ENCODE results near the gene SCGB2B2. TPM values are rescaled to one million over a fixed set of nuclear protein-coding genes. Genes with fewer than 3 reads are reported as not detected.

Gene SCGB2B2
- total RNA-seq, 1 donor from 2014 or later, result 0.58 TPM

GRCh38 chr19:34644991-34645461, 31.9 kb downstream of the SCGB2B2 start:
- intact Hi-C loops (cut with DNase I), result no loop called here
- Histone ChIP-seq H3K27me3 (no peaks in the 10 kb centered on the region), H3K9me3 (no peaks in the 10 kb centered on the region), H3K4me1 (no peaks in the 10 kb centered on the region), H3K36me3 (no peaks in the 10 kb centered on the region), H3K27ac (no peak overlapping the region), H3K4me3 (no peak overlapping the region)
- no peak for TF ChIP-seq CTCF (IDR thresholded peaks at IDR 0.05)
- DNase-seq (no peak), ATAC-seq (peak; percentile 28)

- intact Hi-C loops (cut with DNase I), result no loop called here
- H3K27me3 ChIP-seq, result no peaks in the 10 kb centered on the region
- H3K9me3 ChIP-seq, result no peaks in the 10 kb centered on the region
- no peaks in the 10 kb centered on the region for H3K36me3 ChIP-seq
- DNase-seq, result no peak
- no peaks in the 10 kb centered on the region for H3K4me1 ChIP-seq
- H3K4me3 ChIP-seq, result no peak overlapping the region
- H3K27ac ChIP-seq, result no peak overlapping the region
- no peak for ATAC-seq
- no peak for TF ChIP-seq CTCF (IDR thresholded peaks at IDR 0.05)
These were observed 34.7 kb downstream of the SCGB2B2 start for GRCh38 chr19:34642241-34642640.

GRCh38 chr19:34639491-34640085, 37.4 kb downstream of the SCGB2B2 start:
- intact Hi-C loops (cut with DNase I), result loop anchor here (5.0 kb wide), 1 partner anchor 73 kb away; no protein-coding TSS in a partner anchor
- H3K4me3 ChIP-seq, result no peak overlapping the region
- DNase-seq, result no peak
- H3K27me3 ChIP-seq, result no peaks in the 10 kb centered on the region
- ATAC-seq, result peak; percentile 84
- no peaks in the 10 kb centered on the region for H3K36me3 ChIP-seq
- H3K9me3 ChIP-seq, result no peaks in the 10 kb centered on the region
- no peak overlapping the region for H3K27ac ChIP-seq
- no peaks in the 10 kb centered on the region for H3K4me1 ChIP-seq
- peak; percentile 83 for TF ChIP-seq CTCF (IDR thresholded peaks at IDR 0.05)

GRCh38 chr19:34633802-34634201, 43.2 kb downstream of the SCGB2B2 start:
- ATAC-seq (no peak), DNase-seq (no peak)
- H3K27me3 ChIP-seq, result no peaks in the 10 kb centered on the region
- no peak for TF ChIP-seq CTCF (IDR thresholded peaks at IDR 0.05)
- H3K27ac ChIP-seq, result no peak overlapping the region
- no peak overlapping the region for H3K4me3 ChIP-seq
- intact Hi-C loops (cut with DNase I), result no loop called here
- no peaks in the 10 kb centered on the region for H3K9me3 ChIP-seq
- H3K36me3 ChIP-seq, result no peaks in the 10 kb centered on the region
- H3K4me1 ChIP-seq, result no peaks in the 10 kb centered on the region

Other genes starting within 250 kb of the SCGB2B2 start
- 83.3 TPM for gene UBA2, start 248.8 kb downstream of the SCGB2B2 start, total RNA-seq
- gene WTIP, start 195.4 kb downstream of the SCGB2B2 start, total RNA-seq, result 37.1 TPM
- gene ZNF302, start 519 bp upstream of the SCGB2B2 start, total RNA-seq, result 28.2 TPM
- 11.8 TPM for gene ZNF181, start 57.1 kb upstream of the SCGB2B2 start, total RNA-seq
- 4.8 TPM for gene ZNF599, start 96.1 kb upstream of the SCGB2B2 start, total RNA-seq
- 4.8 TPM for gene ZNF30, start 249.7 kb upstream of the SCGB2B2 start, total RNA-seq